HG02623 (cell line): ENCODE results near the gene RPS23.

Source experiments
- ATAC-seq: cut with Tn5 transposase; IDR thresholded peaks from one replicate; pipeline ENCODE4 v1.9.1; 2021; ENCODE audit warnings: moderate library complexity; ENCODE audit not compliant: unreplicated experiment

Gene RPS23

DNA sequence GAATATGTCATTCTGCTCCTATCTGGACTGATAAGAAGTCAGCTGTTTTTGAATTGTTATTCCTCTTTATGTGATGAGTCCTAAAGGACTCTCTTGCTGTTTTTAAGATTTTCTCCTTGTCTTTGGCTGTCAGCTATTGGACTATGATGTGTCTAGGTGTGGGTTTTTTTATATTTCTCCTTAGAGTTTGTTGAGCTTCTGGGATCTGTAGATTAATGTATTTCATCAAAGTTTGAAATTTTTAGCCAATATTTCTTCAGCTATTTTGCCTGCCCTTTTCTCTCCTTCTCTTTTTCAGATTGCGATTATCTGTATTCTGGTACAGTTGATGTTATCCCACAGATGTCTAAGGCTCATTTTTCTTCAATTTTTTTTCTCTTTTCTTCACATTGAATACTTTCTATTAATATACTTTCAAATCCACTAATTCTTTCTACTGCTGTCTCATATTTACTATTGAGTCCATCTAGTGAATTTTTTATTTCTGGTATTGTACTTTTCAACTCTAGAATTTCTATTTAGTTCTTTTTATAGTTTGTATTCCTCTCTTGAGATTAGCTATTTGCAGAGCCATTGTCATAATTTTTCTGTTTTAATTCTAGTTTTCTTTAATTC is 31.1 kb downstream of the RPS23 start:
- ATAC-seq, result no peak

DNA sequence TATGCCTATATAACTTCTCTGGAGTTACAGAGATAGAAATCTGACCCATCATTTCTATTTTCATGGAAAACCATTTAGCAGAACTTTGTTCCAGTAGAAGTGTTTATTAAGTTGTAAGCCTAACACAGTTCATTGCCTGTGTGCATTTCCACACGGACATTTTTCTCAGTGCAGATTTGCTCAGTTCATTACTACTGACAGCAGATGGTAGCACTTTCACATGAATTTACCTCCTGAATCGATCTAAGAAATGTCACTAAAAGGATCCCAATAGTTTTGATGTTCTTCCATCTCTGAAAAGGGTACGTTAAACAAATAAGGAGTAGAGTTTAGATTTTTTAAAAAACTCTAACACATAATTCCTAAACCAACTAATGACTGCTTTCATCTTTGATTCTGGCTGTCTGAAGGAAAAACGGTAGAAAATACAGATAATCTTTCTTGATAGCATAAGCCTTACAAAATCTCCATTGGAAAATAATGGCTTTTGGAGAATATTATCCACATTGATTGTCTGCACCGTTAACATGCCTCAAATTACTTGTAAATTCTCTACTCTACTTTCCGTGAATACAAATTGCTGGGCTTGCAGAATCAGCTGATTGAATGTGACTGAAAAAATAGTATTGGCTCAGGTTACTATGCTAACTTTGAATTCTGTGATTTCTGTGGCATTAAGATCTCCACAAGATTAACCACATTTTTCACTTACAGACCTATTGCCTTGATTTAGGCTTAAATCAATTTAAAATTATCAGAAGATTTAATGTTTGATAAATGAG is 33.1 kb downstream of the RPS23 start:
- no peak for ATAC-seq

DNA sequence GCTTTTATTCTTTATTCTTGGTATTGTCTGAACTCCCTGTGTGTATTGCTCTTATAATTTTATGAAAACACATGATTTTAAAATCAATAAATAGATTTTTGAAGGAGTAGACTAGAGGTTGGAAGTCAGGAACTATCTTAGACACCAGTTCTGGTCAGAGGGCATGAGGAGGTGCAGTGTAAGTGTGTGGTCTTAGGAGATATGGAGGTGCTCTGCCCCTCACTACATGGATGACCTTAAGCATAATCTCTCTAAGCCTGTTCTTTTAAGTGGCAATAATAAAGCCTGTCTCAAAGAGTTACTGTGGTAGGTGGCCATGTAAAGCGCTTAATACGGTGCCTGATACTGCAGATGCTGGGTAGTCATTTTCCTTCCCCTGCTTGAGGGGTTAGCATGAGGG is 34.0 kb downstream of the RPS23 start:
- ATAC-seq, result no peak

DNA sequence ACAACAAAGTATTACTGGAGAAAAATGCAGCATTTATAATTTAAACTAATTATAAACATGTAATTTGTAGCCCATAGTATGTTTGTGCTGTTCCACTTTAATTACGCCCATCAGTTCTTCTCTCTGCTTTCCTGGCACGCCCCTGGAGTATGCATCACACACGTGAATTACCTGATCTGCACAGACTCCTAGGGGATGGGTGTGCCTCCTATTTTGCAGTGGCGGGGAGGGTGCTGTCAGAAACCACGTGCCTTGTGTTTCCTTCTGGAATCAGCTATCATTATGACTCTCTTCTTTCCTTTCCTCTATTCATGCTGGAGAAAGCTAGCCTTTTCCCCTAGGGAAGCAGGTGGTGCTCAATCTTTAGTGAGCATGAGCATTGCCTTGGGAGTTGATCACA is 43.3 kb downstream of the RPS23 start:
- ATAC-seq, result no peak

DNA sequence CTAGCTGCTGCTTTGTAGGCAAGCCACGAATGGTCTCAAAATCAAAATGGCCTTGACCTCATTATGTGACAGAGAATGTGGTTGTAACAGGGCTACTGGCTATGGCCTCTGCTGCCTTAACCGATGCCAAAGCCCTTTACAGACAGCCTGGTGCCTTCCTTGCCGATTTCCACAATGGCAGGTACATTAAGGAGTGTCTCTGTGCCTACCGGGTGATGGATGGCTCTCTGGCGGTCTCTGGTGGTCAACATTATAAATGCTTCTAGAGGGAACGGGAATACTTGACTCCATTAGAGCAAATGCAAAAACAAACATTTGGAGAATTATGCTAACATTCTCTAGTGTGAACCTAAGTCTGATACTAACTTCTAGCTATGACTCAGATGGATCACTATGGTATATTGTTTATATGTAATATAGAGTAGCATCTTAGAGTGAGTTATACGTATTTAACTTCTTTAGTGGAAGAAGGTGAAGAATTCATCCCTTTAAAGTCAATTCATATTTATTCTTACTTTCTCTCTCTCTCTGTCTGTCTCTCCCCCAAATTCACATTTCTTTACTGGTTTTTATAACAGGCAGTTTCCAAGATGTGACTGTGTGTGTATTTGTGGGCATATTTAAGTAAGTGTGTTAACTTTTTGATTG is 52.5 kb downstream of the RPS23 start:
- peak; percentile 77 for ATAC-seq
